ENCODE results near the gene PTPRD. TPM values are rescaled to one million over a fixed set of nuclear protein-coding genes. Genes with fewer than 3 reads are reported as not detected.

The PTPRD gene
- total RNA-seq, 2 donors from 2014 or later: 12.1 to 13.4 TPM

GRCh38 chr9:8780386-8780785 is 1832.4 kb downstream of the PTPRD start:
- no peak for ATAC-seq
- no peak for DNase-seq
- intact Hi-C loops (cut with DNase I): no loop called here

GRCh38 chr9:8779478-8779877 is 1833.3 kb downstream of the PTPRD start:
- intact Hi-C loops (cut with DNase I): no loop called here
- DNase-seq (no peak), ATAC-seq (no peak)

GRCh38 chr9:8778356-8778755 is 1834.4 kb downstream of the PTPRD start:
- intact Hi-C loops (cut with DNase I): no loop called here
- DNase-seq (no peak), ATAC-seq (no peak)

- intact Hi-C loops (cut with DNase I): no loop called here
- no peak for ATAC-seq
- no peak for DNase-seq
Measured at GRCh38 chr9:8772302-8772701, 1840.5 kb downstream of the PTPRD start.

GRCh38 chr9:8769153-8769552 is 1843.6 kb downstream of the PTPRD start:
- DNase-seq (no peak), ATAC-seq (no peak)
- intact Hi-C loops (cut with DNase I): no loop called here

GRCh38 chr9:8766096-8766495 is 1846.7 kb downstream of the PTPRD start:
- intact Hi-C loops (cut with DNase I): no loop called here
- DNase-seq (no peak), ATAC-seq (no peak)

GRCh38 chr9:8764051-8764450 is 1848.8 kb downstream of the PTPRD start:
- ATAC-seq: no peak
- no peak for DNase-seq
- intact Hi-C loops (cut with DNase I): no loop called here

GRCh38 chr9:8762479-8763085 is 1850.2 kb downstream of the PTPRD start:
- intact Hi-C loops (cut with DNase I): no loop called here
- no peak for ATAC-seq
- no peak for DNase-seq

- ATAC-seq: no peak
- intact Hi-C loops (cut with DNase I): no loop called here
- no peak for DNase-seq
Measured at GRCh38 chr9:8760000-8760767, 1852.6 kb downstream of the PTPRD start.

GRCh38 chr9:8757881-8758280 is 1854.9 kb downstream of the PTPRD start:
- no peak for DNase-seq
- intact Hi-C loops (cut with DNase I): no loop called here
- ATAC-seq: no peak

- intact Hi-C loops (cut with DNase I): no loop called here
- ATAC-seq (no peak), DNase-seq (no peak)
Measured at GRCh38 chr9:8754751-8755150, 1858.1 kb downstream of the PTPRD start.

GRCh38 chr9:8751406-8751930 is 1861.3 kb downstream of the PTPRD start:
- DNase-seq (no peak), ATAC-seq (no peak)
- intact Hi-C loops (cut with DNase I): no loop called here

- DNase-seq: no peak
- ATAC-seq: no peak
- intact Hi-C loops (cut with DNase I): no loop called here
Measured at GRCh38 chr9:8750639-8751051, 1862.2 kb downstream of the PTPRD start.

- intact Hi-C loops (cut with DNase I): no loop called here
- no peak for ATAC-seq
- DNase-seq: no peak
Measured at GRCh38 chr9:8745347-8745746, 1867.5 kb downstream of the PTPRD start.

GRCh38 chr9:8738945-8739344 is 1873.9 kb downstream of the PTPRD start:
- ATAC-seq (no peak), DNase-seq (no peak)
- intact Hi-C loops (cut with DNase I): no loop called here

GRCh38 chr9:8736805-8737204 is 1876.0 kb downstream of the PTPRD start:
- intact Hi-C loops (cut with DNase I): no loop called here
- no peak for DNase-seq
- no peak for ATAC-seq

- no peak for DNase-seq
- ATAC-seq: no peak
- intact Hi-C loops (cut with DNase I): no loop called here
Measured at GRCh38 chr9:8734760-8735159, 1878.0 kb downstream of the PTPRD start.

GRCh38 chr9:8733131-8733954 is 1879.5 kb downstream of the PTPRD start:
- intact Hi-C loops (cut with DNase I): no loop called here
- peak; percentile 59 for DNase-seq
- ATAC-seq: peak; percentile 72 to 90

GRCh38 chr9:8732367-8733075 is 1880.3 kb downstream of the PTPRD start:
- ATAC-seq (no peak), DNase-seq (no peak)
- intact Hi-C loops (cut with DNase I): no loop called here
